HEK293 (cell line): ENCODE data around the gene SYNGAP1.

Source experiments
- IKZF3 ChIP-seq: fragments of 450-650 bp; IDR thresholded peaks from 2 replicates; pipeline ENCODE4 v1.5.0; 2018; ENCODE audit warnings: missing biosample characterization, mild to moderate bottlenecking, missing genetic modification characterization, moderate library complexity
- MEIS1 ChIP-seq: sonication (generic); formaldehyde crosslinking; IDR thresholded peaks from 2 replicates; pipeline ENCODE4 v1.8.1; 2022; ENCODE audit warnings: missing genetic modification reagents, mild to moderate bottlenecking, borderline replicate concordance
- PRDM1 ChIP-seq: fragments of 450-650 bp; formaldehyde crosslinking; IDR thresholded peaks from 2 replicates; pipeline ENCODE4; 2016; ENCODE audit warnings: missing biosample characterization, missing genetic modification characterization
- SCRT1 ChIP-seq: fragments of 450-650 bp; formaldehyde crosslinking; IDR thresholded peaks from 2 replicates; pipeline ENCODE4 v1.5.1; 2016; ENCODE audit warnings: missing biosample characterization, missing genetic modification characterization, borderline replicate concordance
- TRIM28 ChIP-seq: IDR thresholded peaks from 2 replicates; pipeline ENCODE4 v1.6.1; 2011; ENCODE audit warnings: low read length, control low read depth, borderline replicate concordance
- ZEB2 ChIP-seq: fragments of 450-650 bp; formaldehyde crosslinking; IDR thresholded peaks from 2 replicates; pipeline ENCODE4 v1.5.1; 2016; ENCODE audit warnings: missing biosample characterization, missing genetic modification characterization
- ZIC2 ChIP-seq: fragments of 450-650 bp; formaldehyde crosslinking; IDR thresholded peaks from 2 replicates; pipeline ENCODE4 v1.5.1; 2016; ENCODE audit warnings: missing biosample characterization, missing genetic modification characterization
- ZNF10 ChIP-seq: fragments of 450-650 bp; formaldehyde crosslinking; IDR thresholded peaks from 2 replicates; pipeline ENCODE4 v1.5.1; 2017; ENCODE audit warnings: missing biosample characterization, missing genetic modification characterization
- ZNF112 ChIP-seq: fragments of 450-650 bp; formaldehyde crosslinking; IDR thresholded peaks from 2 replicates; pipeline ENCODE4 v1.5.0; 2017; ENCODE audit warnings: missing biosample characterization, missing genetic modification characterization
- ZNF266 ChIP-seq: fragments of 450-650 bp; formaldehyde crosslinking; IDR thresholded peaks from 2 replicates; pipeline ENCODE4 v1.5.1; 2016; ENCODE audit warnings: missing biosample characterization, missing genetic modification characterization, low read depth
- ZNF366 ChIP-seq: fragments of 450-650 bp; formaldehyde crosslinking; conservative IDR thresholded peaks from 2 replicates; pipeline ENCODE4 v1.5.1; 2016; ENCODE audit warnings: missing biosample characterization, missing genetic modification characterization
- ZNF394 ChIP-seq: fragments of 450-650 bp; formaldehyde crosslinking; IDR thresholded peaks from 2 replicates; pipeline ENCODE4 v1.5.1; 2016; ENCODE audit warnings: missing biosample characterization, missing genetic modification characterization, mild to moderate bottlenecking, moderate library complexity, borderline replicate concordance
- ZNF433 ChIP-seq: fragments of 450-650 bp; formaldehyde crosslinking; IDR thresholded peaks from 2 replicates; pipeline ENCODE4 v1.5.1; 2016; ENCODE audit warnings: missing biosample characterization, missing genetic modification characterization, low read depth
- ZNF510 ChIP-seq: fragments of 450-650 bp; formaldehyde crosslinking; IDR thresholded peaks from 2 replicates; pipeline ENCODE4 v1.5.1; 2018; ENCODE audit warnings: mild to moderate bottlenecking, missing genetic modification characterization, missing biosample characterization; ENCODE audit not compliant: insufficient replicate concordance
- ZNF555 ChIP-seq: fragments of 450-650 bp; formaldehyde crosslinking; conservative IDR thresholded peaks from 2 replicates; pipeline ENCODE4 v1.5.1; 2017; ENCODE audit warnings: missing biosample characterization, mild to moderate bottlenecking, missing genetic modification characterization, inconsistent platforms
- ZNF596 ChIP-seq: fragments of 450-650 bp; IDR thresholded peaks from 2 replicates; pipeline ENCODE4 v1.5.0; 2018; ENCODE audit warnings: missing biosample characterization, mild to moderate bottlenecking, missing genetic modification characterization, moderate library complexity
- ZNF600 ChIP-seq: fragments of 450-650 bp; formaldehyde crosslinking; IDR thresholded peaks from 2 replicates; pipeline ENCODE4 v1.5.1; 2016; ENCODE audit warnings: missing biosample characterization, missing genetic modification characterization
- ZNF660 ChIP-seq: fragments of 450-650 bp; IDR thresholded peaks from 2 replicates; pipeline ENCODE4 v1.5.1; 2018; ENCODE audit warnings: missing biosample characterization, mild to moderate bottlenecking, missing genetic modification characterization
- ZNF677 ChIP-seq: fragments of 450-650 bp; IDR thresholded peaks from 2 replicates; pipeline ENCODE4 v1.5.0; 2018; ENCODE audit warnings: missing biosample characterization, mild to moderate bottlenecking, missing genetic modification characterization, moderate library complexity
- ZNF776 ChIP-seq: fragments of 450-650 bp; formaldehyde crosslinking; IDR thresholded peaks from 2 replicates; pipeline ENCODE4 v1.5.0; 2017; ENCODE audit warnings: missing biosample characterization, missing genetic modification characterization, borderline replicate concordance
- ZSCAN16 ChIP-seq: fragments of 450-650 bp; formaldehyde crosslinking; IDR thresholded peaks from 2 replicates; pipeline ENCODE4 v1.5.1; 2016; ENCODE audit warnings: missing biosample characterization, missing genetic modification characterization
- TF ChIP-seq, protein P1 (sequence below): fragments of 450-650 bp; formaldehyde crosslinking; IDR thresholded peaks from 2 replicates; pipeline ENCODE4 v1.5.1; 2016; ENCODE audit warnings: missing biosample characterization, missing genetic modification characterization
- TF ChIP-seq, protein P2 (sequence below): fragments of 450-650 bp; formaldehyde crosslinking; optimal IDR thresholded peaks from 2 replicates; pipeline ENCODE3; 2016; ENCODE audit warnings: missing biosample characterization, mild to moderate bottlenecking, missing genetic modification characterization
- TF ChIP-seq, protein P3 (sequence below): fragments of 450-650 bp; formaldehyde crosslinking; IDR thresholded peaks from 2 replicates; pipeline ENCODE4 v1.5.1; 2017; ENCODE audit warnings: missing biosample characterization, mild to moderate bottlenecking, missing genetic modification characterization, moderate library complexity
- TF ChIP-seq, protein P4 (sequence below): fragments of 450-650 bp; formaldehyde crosslinking; IDR thresholded peaks from 2 replicates; pipeline ENCODE4 v1.5.1; 2016; ENCODE audit warnings: missing biosample characterization, missing genetic modification characterization, borderline replicate concordance
- TF ChIP-seq, protein P5 (sequence below): fragments of 450-650 bp; formaldehyde crosslinking; IDR thresholded peaks from 2 replicates; pipeline ENCODE4 v1.5.1; 2016; ENCODE audit warnings: missing biosample characterization, missing genetic modification characterization
- TF ChIP-seq, protein P6 (sequence below): fragments of 450-650 bp; formaldehyde crosslinking; IDR thresholded peaks from 2 replicates; pipeline ENCODE4 v1.5.1; 2016; ENCODE audit warnings: missing biosample characterization, missing genetic modification characterization
- TF ChIP-seq, protein P7 (sequence below): fragments of 450-650 bp; formaldehyde crosslinking; IDR thresholded peaks from 2 replicates; pipeline ENCODE4 v1.5.1; 2016; ENCODE audit warnings: missing biosample characterization, missing genetic modification characterization, low read depth

Gene SYNGAP1

DNA sequence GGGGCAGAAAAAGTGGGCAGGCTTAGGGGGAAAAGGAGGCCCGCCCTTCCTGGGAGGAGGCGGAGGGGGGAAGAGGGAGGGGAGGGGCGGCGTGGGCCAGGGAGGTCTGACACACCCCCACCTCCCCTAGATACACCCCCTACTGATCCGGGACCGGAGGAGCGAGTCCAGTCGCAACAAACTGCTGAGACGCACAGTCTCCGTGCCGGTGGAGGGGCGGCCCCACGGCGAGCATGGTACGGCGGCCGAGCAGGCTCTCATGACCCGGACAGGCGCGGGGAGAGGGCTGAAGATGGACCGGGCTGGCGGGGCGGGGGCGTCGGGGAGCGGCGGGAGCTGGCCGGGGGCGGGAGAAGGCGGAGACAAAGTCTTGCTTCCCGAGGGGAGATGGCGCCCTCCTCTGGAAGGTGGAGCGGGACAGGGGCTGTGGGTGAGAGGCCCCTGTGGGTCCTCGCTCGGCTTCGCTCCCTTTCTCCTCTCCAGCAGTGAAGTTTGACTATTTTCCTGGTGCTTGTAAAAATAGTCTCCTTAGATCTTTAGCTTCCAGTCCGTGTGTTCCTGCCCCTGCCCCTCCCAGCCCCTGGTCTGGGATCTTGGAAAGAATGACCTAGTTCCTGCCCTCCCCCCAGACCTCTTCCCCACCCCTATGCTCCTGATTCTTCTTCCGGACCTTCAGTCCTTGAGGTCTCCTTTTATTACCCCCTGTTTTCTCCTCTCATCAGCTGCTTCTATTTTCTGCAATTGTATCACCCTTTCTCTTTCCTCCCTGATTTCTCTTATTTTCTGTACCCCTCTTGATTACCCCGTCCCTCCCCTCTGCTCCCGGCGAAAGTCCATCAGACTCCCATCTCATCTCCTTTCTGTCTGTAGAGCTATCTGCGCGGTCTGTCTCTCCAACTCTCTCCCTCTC, 6.1 kb downstream of the SYNGAP1 start (continued):
- TF ChIP-seq ZNF600 (tag by site-specific recombination) (peak; percentile 49; the same call in 1 of the 2 replicates), PRDM1 (tag by site-specific recombination) (peak; percentile 99), ZNF596 (tag by site-specific recombination) (0 out of 2 replicates have a peak, but pooled peaks have one; percentile 16), ZNF10 (tag by site-specific recombination) (no peak), ZNF555 (tag by site-specific recombination) (no peak), ZNF433 (no peak), ZIC2 (peak; percentile 76), ZNF776 (no peak), ZNF266 (tag by site-specific recombination) (no peak), ZNF112 (tag by site-specific recombination) (no peak), MEIS1 (CRISPR knock-in tag) (no peak), TRIM28 (no peak), ZNF366 (peak; percentile 83), ZEB2 (peak; percentile 75; the same call in 1 of the 2 replicates), ZNF677 (tag by site-specific recombination) (no peak), ZNF510 (tag by site-specific recombination) (no peak), SCRT1 (tag by site-specific recombination) (no peak), ZSCAN16 (no peak), ZNF660 (0 out of 2 replicates have a peak, but pooled peaks have one; percentile 83), ZNF394 (tag by site-specific recombination) (no peak), IKZF3 (tag by site-specific recombination) (peak; percentile 87)
- TF ChIP-seq, protein P1, sequence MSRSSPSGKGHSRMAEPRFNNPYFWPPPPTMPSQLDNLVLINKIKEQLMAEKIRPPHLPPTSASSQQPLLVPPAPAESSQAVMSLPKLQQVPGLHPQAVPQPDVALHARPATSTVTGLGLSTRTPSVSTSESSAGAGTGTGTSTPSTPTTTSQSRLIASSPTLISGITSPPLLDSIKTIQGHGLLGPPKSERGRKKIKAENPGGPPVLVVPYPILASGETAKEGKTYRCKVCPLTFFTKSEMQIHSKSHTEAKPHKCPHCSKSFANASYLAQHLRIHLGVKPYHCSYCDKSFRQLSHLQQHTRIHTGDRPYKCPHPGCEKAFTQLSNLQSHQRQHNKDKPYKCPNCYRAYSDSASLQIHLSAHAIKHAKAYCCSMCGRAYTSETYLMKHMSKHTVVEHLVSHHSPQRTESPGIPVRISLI (tag by site-specific recombination) = no peak
- TF ChIP-seq, protein P2, sequence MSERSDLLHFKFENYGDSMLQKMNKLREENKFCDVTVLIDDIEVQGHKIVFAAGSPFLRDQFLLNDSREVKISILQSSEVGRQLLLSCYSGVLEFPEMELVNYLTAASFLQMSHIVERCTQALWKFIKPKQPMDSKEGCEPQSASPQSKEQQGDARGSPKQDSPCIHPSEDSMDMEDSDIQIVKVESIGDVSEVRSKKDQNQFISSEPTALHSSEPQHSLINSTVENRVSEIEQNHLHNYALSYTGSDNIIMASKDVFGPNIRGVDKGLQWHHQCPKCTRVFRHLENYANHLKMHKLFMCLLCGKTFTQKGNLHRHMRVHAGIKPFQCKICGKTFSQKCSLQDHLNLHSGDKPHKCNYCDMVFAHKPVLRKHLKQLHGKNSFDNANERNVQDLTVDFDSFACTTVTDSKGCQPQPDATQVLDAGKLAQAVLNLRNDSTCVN (tag by site-specific recombination) = peak; percentile 65
- TF ChIP-seq, protein P3, sequence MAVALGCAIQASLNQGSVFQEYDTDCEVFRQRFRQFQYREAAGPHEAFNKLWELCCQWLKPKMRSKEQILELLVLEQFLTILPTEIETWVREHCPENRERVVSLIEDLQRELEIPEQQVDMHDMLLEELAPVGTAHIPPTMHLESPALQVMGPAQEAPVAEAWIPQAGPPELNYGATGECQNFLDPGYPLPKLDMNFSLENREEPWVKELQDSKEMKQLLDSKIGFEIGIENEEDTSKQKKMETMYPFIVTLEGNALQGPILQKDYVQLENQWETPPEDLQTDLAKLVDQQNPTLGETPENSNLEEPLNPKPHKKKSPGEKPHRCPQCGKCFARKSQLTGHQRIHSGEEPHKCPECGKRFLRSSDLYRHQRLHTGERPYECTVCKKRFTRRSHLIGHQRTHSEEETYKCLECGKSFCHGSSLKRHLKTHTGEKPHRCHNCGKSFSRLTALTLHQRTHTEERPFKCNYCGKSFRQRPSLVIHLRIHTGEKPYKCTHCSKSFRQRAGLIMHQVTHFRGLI (tag by site-specific recombination) = no peak
- TF ChIP-seq, protein P4, sequence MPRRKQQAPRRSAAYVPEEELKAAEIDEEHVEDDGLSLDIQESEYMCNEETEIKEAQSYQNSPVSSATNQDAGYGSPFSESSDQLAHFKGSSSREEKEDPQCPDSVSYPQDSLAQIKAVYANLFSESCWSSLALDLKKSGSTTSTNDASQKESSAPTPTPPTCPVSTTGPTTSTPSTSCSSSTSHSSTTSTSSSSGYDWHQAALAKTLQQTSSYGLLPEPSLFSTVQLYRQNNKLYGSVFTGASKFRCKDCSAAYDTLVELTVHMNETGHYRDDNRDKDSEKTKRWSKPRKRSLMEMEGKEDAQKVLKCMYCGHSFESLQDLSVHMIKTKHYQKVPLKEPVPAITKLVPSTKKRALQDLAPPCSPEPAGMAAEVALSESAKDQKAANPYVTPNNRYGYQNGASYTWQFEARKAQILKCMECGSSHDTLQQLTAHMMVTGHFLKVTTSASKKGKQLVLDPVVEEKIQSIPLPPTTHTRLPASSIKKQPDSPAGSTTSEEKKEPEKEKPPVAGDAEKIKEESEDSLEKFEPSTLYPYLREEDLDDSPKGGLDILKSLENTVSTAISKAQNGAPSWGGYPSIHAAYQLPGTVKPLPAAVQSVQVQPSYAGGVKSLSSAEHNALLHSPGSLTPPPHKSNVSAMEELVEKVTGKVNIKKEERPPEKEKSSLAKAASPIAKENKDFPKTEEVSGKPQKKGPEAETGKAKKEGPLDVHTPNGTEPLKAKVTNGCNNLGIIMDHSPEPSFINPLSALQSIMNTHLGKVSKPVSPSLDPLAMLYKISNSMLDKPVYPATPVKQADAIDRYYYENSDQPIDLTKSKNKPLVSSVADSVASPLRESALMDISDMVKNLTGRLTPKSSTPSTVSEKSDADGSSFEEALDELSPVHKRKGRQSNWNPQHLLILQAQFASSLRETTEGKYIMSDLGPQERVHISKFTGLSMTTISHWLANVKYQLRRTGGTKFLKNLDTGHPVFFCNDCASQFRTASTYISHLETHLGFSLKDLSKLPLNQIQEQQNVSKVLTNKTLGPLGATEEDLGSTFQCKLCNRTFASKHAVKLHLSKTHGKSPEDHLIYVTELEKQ (tag by site-specific recombination) = no peak
- TF ChIP-seq, protein P5, sequence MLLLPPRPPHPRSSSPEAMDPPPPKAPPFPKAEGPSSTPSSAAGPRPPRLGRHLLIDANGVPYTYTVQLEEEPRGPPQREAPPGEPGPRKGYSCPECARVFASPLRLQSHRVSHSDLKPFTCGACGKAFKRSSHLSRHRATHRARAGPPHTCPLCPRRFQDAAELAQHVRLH = no peak
- TF ChIP-seq, protein P6, sequence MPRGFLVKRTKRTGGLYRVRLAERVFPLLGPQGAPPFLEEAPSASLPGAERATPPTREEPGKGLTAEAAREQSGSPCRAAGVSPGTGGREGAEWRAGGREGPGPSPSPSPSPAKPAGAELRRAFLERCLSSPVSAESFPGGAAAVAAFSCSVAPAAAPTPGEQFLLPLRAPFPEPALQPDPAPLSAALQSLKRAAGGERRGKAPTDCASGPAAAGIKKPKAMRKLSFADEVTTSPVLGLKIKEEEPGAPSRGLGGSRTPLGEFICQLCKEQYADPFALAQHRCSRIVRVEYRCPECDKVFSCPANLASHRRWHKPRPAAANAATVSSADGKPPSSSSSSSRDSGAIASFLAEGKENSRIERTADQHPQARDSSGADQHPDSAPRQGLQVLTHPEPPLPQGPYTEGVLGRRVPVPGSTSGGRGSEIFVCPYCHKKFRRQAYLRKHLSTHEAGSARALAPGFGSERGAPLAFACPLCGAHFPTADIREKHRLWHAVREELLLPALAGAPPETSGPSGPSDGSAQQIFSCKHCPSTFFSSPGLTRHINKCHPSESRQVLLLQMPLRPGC (tag by site-specific recombination) = no peak
- TF ChIP-seq, protein P7, sequence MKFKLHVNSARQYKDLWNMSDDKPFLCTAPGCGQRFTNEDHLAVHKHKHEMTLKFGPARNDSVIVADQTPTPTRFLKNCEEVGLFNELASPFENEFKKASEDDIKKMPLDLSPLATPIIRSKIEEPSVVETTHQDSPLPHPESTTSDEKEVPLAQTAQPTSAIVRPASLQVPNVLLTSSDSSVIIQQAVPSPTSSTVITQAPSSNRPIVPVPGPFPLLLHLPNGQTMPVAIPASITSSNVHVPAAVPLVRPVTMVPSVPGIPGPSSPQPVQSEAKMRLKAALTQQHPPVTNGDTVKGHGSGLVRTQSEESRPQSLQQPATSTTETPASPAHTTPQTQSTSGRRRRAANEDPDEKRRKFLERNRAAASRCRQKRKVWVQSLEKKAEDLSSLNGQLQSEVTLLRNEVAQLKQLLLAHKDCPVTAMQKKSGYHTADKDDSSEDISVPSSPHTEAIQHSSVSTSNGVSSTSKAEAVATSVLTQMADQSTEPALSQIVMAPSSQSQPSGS (tag by site-specific recombination) = no peak
